HepG2 (cell line): ENCODE measurements around the gene TNS1. TPM values are rescaled to one million over a fixed set of nuclear protein-coding genes. Genes with fewer than 3 reads are reported as not detected.

ENCODE experiments used
- ATAC-seq: fragments of 200-7000 bp; cut with Tn5 transposase; 3 replicates; pipeline ENCODE4 v1.9.1; 2020; ENCODE audit warnings: mild to moderate bottlenecking, moderate library complexity
- BruUV-seq: library from RNA; stranded (reverse); fragments of 400-500 nt; replicated peaks from 2 replicates; lab custom pipeline; 2021; lab: Mats Ljungman, UMichigan
- CTCF ChIA-PET: fragments of 300-600 bp; formaldehyde crosslinking; extraction: SDS; loops from one replicate; lab custom pipeline; 2021; ENCODE audit warnings: low total read pairs, inconsistent platforms, low intra/inter-chr PET ratio; lab: Yijun Ruan, JAX
- POLR2A ChIA-PET: fragments of 350-600 bp; sonication (Branson Sonifier 250); formaldehyde crosslinking; loops from one replicate; lab custom pipeline; 2020; ENCODE audit warnings: antibody characterized with exemption, inconsistent platforms; lab: Yijun Ruan, JAX
- DNase-seq: peaks from one replicate; pipeline ENCODE4 v3.0.0-alpha.2; 2015; ENCODE audit warnings: low spot score
- FAIRE-seq: peaks from 3 replicates; lab custom pipeline; 2011; peaks lifted over from hg19 to GRCh38; lab: Jason Lieb, UNC
- H2AFZ ChIP-seq: one replicate; pipeline ENCODE4 v1.6.1; 2011; ENCODE audit warnings: low read length, inconsistent platforms
- H3K27ac ChIP-seq: fragments of 300-600 bp; 3 replicates; pipeline ENCODE4 v1.8.0; 2011; ENCODE audit warnings: mixed run types, mild to moderate bottlenecking, mixed read lengths, low read length, inconsistent platforms; ENCODE audit not compliant: insufficient read depth; ENCODE audit errors: extremely low read length
- H3K27me3 ChIP-seq, 2 experiments: fragments of 200-600 bp in 1 of 2; 2 replicates in 1 of 2; 3 replicates in 1 of 2; pipeline versions ENCODE4 v1.6.0 to v1.8.0; 2011; ENCODE audit warnings: low read length in 2 of 2, mild to moderate bottlenecking in 2 of 2, moderate library complexity in 2 of 2, inconsistent platforms in 1 of 2; ENCODE audit not compliant: insufficient read depth in 2 of 2, control insufficient read depth in 1 of 2
- H3K36me3 ChIP-seq, 2 experiments: fragments of 200-600 bp in 1 of 2; replicated peaks in 1 of 2; 2 replicates in 1 of 2; 3 replicates in 1 of 2; pipeline versions ENCODE4 v1.5.1 to v1.8.0; 2011; ENCODE audit warnings: low read length in 2 of 2, inconsistent platforms in 1 of 2; ENCODE audit not compliant: insufficient read depth in 2 of 2, control insufficient read depth in 1 of 2
- H3K4me1 ChIP-seq: 2 replicates; pipeline ENCODE4 v1.5.1; 2012; ENCODE audit warnings: low read length, inconsistent platforms; ENCODE audit not compliant: insufficient read depth
- H3K4me2 ChIP-seq: 2 replicates; pipeline ENCODE4 v1.6.0; 2011; ENCODE audit warnings: low read depth, low read length, inconsistent platforms
- H3K4me3 ChIP-seq, 3 experiments: fragments of 200-600 bp in 1 of 3; sonication (generic), shearing (Covaris generic) in 1 of 3; replicated peaks in 1 of 3; 2 replicates each; pipeline ENCODE4 v1.5.1; 2011 to 2016; ENCODE audit warnings: low read length in 3 of 3, inconsistent platforms in 2 of 3, low read depth in 2 of 3, mild to moderate bottlenecking in 2 of 3, control low read depth in 1 of 3, mixed read lengths in 1 of 3; ENCODE audit not compliant: insufficient read depth in 1 of 3
- H3K79me2 ChIP-seq: one replicate; pipeline ENCODE4 v1.6.1; 2011; ENCODE audit warnings: low read length, inconsistent platforms; ENCODE audit not compliant: insufficient read depth
- H3K9ac ChIP-seq: 2 replicates; pipeline ENCODE4 v1.6.0; 2011; ENCODE audit warnings: mild to moderate bottlenecking, low read depth, low read length, inconsistent platforms; ENCODE audit not compliant: insufficient read depth
- H3K9me3 ChIP-seq: 2 replicates; pipeline ENCODE4 v1.5.1; 2012; ENCODE audit warnings: mild to moderate bottlenecking, low read length
- H4K20me1 ChIP-seq: 2 replicates; pipeline ENCODE4 v1.6.0; 2011; ENCODE audit warnings: inconsistent platforms, mild to moderate bottlenecking, low read length, moderate library complexity; ENCODE audit not compliant: insufficient read depth
- E2F5 ChIP-seq: sonication (generic); formaldehyde crosslinking; conservative IDR thresholded peaks from 2 replicates; pipeline ENCODE4 v1.4.0; 2020; ENCODE audit warnings: missing genetic modification reagents
- JARID2 ChIP-seq: sonication (generic); formaldehyde crosslinking; IDR thresholded peaks from 2 replicates; pipeline ENCODE4 v1.8.1; 2023; ENCODE audit warnings: missing genetic modification reagents, inconsistent platforms; ENCODE audit not compliant: insufficient replicate concordance
- MEF2D ChIP-seq: sonication (generic); formaldehyde crosslinking; IDR thresholded peaks from 2 replicates; pipeline ENCODE4 v1.5.1; 2020; ENCODE audit warnings: mild to moderate bottlenecking, missing genetic modification reagents
- MYNN ChIP-seq: sonication (generic); formaldehyde crosslinking; IDR thresholded peaks from 2 replicates; pipeline ENCODE4 v1.4.0; 2020; ENCODE audit warnings: mild to moderate bottlenecking, low read depth, missing genetic modification reagents
- NRL ChIP-seq: sonication (generic); formaldehyde crosslinking; IDR thresholded peaks from 2 replicates; pipeline ENCODE4 v1.5.0; 2020; ENCODE audit warnings: missing genetic modification reagents, mild to moderate bottlenecking, moderate library complexity, borderline replicate concordance
- POLR2A ChIP-seq, 2 experiments: IDR thresholded peaks; 2 replicates each; pipeline ENCODE4 v1.6.1; 2011; ENCODE audit warnings: low read depth in 2 of 2, low read length in 2 of 2, mild to moderate bottlenecking in 1 of 2, moderate library complexity in 1 of 2; ENCODE audit not compliant: insufficient read depth in 1 of 2
- SETDB1 ChIP-seq: sonication (generic); formaldehyde crosslinking; IDR thresholded peaks from 2 replicates; pipeline ENCODE4 v1.5.1; 2020; ENCODE audit warnings: missing genetic modification reagents, mild to moderate bottlenecking, borderline replicate concordance
- ZNF235 ChIP-seq: sonication (generic); formaldehyde crosslinking; IDR thresholded peaks from 2 replicates; pipeline ENCODE4 v1.8.1; 2023; ENCODE audit warnings: mild to moderate bottlenecking, missing genetic modification reagents, borderline replicate concordance
- ZNF3 ChIP-seq: IDR thresholded peaks from 2 replicates; pipeline ENCODE4 v1.7.0; 2017; ENCODE audit warnings: inconsistent platforms
- ZNF546 ChIP-seq: sonication (generic); formaldehyde crosslinking; conservative IDR thresholded peaks from 2 replicates; pipeline ENCODE4 v1.8.1; 2023; ENCODE audit warnings: mild to moderate bottlenecking, missing genetic modification reagents
- ZNF616 ChIP-seq: sonication (generic); formaldehyde crosslinking; IDR thresholded peaks from 2 replicates; pipeline ENCODE4 v1.5.0; 2020; ENCODE audit warnings: low read depth, mild to moderate bottlenecking, missing genetic modification reagents
- ZNF724P ChIP-seq: sonication (generic); formaldehyde crosslinking; IDR thresholded peaks from 2 replicates; pipeline ENCODE4 v1.8.0; 2022; ENCODE audit warnings: missing genetic modification reagents, borderline replicate concordance
- ZSCAN21 ChIP-seq: sonication (generic); formaldehyde crosslinking; IDR thresholded peaks from 2 replicates; pipeline ENCODE4 v1.8.0; 2022; ENCODE audit warnings: mild to moderate bottlenecking, missing genetic modification reagents, moderate library complexity, borderline replicate concordance
- WGBS: methylation state at CpG from one replicate; pipeline ENCODE4 v1.1.6; 2017; ENCODE audit warnings: low lambda C conversion rate; 5-methylcytosine and 5-hydroxymethylcytosine counted together
- in situ Hi-C: cut with HindIII; loops from 2 replicates; pipeline ENCODE4 v1.10.0; 2017; ENCODE audit warnings: low pct_unique_long_range_greater_than_20kb; ENCODE audit not compliant: extremely low pct_ligation_motif_present
- intact Hi-C: fragments of 100-400 bp; cut with micrococcal nuclease; formaldehyde crosslinking; loops from one replicate; pipeline ENCODE4 v1.10.0; 2022; ENCODE audit not compliant: unreplicated experiment
- polyA plus RNA-seq, 8 experiments: library from polyadenylated mRNA; depleted of rRNA in 3 of 8; stranded (reverse) in 7 of 8; unstranded in 1 of 8; fragments of >200 nt; fragmentation: Illumina TruSeq in 4 of 8; extraction: Trizol in 4 of 8; gene quantifications; 2 replicates each; pipeline versions ENCODE4 v1.2.1 to v1.2.3, GENCODE V29; 2011 to 2016; ENCODE audit warnings: low read depth in 4 of 8, missing spikeins in 1 of 8, mixed read lengths in 1 of 8; ENCODE audit not compliant: insufficient read depth in 1 of 8
- total RNA-seq, 5 experiments: library from RNA; depleted of rRNA; stranded (reverse); fragments of >200 nt; fragmentation: Illumina TruSeq; extraction: Trizol; gene quantifications; 2 replicates each; pipeline ENCODE4 v1.2.3, GENCODE V29; 2016; ENCODE audit warnings: low read depth in 1 of 5
- TF ChIP-seq, protein P1 (sequence below): sonication (generic); formaldehyde crosslinking; IDR thresholded peaks from 2 replicates; pipeline ENCODE4 v1.8.0; 2022; ENCODE audit warnings: mild to moderate bottlenecking, missing genetic modification reagents, moderate library complexity
- TF ChIP-seq, protein P2 (sequence below): conservative IDR thresholded peaks from 2 replicates; pipeline ENCODE4 v1.6.1; 2018; ENCODE audit warnings: missing genetic modification reagents

The TNS1 gene
- total and polyA plus RNA-seq, 2 of the 13 experiments (the other 11 are each of a cell fraction or from before 2014, with no cell fraction given) = 1.9 to 118 TPM

DNA sequence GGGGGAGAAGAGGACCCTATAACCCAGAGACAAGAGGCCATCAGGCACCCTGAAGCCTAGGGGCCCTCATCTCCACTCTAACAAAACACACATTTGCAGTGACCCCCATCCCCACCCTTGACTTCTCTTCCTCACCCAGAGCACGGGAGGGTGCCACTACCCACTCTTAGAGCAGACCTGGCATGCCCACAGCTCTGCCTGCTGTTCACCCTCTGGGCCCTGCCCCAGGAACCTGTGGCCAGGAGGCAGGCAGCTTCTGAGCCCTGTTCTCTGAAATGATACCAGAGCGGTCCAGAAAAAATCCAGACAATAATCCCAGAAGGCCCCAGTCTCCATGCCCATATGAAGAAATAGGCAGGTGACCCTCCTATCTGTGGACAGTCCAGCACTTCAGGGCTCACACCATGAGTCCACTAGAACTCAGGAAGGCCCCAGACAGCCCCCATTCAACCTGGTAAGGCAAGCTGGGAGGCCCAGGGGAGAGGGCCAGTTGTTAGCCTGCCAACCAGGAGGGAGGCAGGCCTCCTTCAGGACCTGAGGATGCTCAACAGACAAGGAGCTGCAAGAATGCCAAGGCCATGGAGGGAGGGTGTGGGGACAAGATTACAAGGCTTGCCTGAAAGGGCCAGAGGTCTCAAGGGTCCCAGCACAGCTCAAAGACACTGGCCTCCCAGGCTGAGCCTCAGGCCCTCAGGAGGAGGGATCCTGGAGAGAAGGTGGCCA lies 75.0 kb downstream of the TNS1 start:
- no peak for DNase-seq
- Histone ChIP-seq H3K9me3 (no peaks in the 10 kb centered on the region), H3K4me1 (peaks cover 54% of the 10 kb centered on the region), H3K27ac (no peak overlapping the region), H3K4me3 (no peak overlapping the region), H3K27me3 (no peaks in the 10 kb centered on the region), H3K36me3 (no peaks in the 10 kb centered on the region; a peak in 1 of 5 replicates), H2AFZ (no peak overlapping the region), H3K79me2 (no peaks in the 10 kb centered on the region), H4K20me1 (peaks cover 29% of the 10 kb centered on the region; the same call in 1 of the 2 replicates), H3K9ac (no peak overlapping the region), H3K4me2 (no peak overlapping the region)
- intact Hi-C loops (no loop called here), in situ Hi-C loops (no loop called here)
- CTCF ChIA-PET = no interaction called here
- no TSS peak for BruUV-seq
- no peak for ATAC-seq
- TF ChIP-seq ZNF546 (no peak), JARID2 (CRISPR knock-in tag) (no peak), NRL (CRISPR knock-in tag) (0 out of 2 replicates have a peak, but pooled peaks have one; percentile 26), ZNF724P (CRISPR knock-in tag) (no peak)
- FAIRE-seq = no peak
- POLR2A ChIA-PET = no interaction called here
- WGBS = 77% methylated on average over 2 of the region's 2 CpGs

GRCh38 chr2:217926801-217927200 lies 76.0 kb downstream of the TNS1 start:
- no peak overlapping the region for H3K9ac ChIP-seq
- CTCF ChIA-PET = no interaction called here
- H3K9me3 ChIP-seq = no peaks in the 10 kb centered on the region
- no peak for DNase-seq
- H3K79me2 ChIP-seq = no peaks in the 10 kb centered on the region
- in situ Hi-C loops = no loop called here
- POLR2A ChIA-PET = no interaction called here
- intact Hi-C loops = no loop called here
- no peak overlapping the region for H3K4me2 ChIP-seq
- H2AFZ ChIP-seq = no peak overlapping the region
- BruUV-seq = no TSS peak
- 72% methylated on average over 1 of the region's 2 CpGs for WGBS
- peaks cover 55% of the 10 kb centered on the region for H3K4me1 ChIP-seq
- ATAC-seq = no peak
- H4K20me1 ChIP-seq = peaks cover 24% of the 10 kb centered on the region; the same call in 1 of the 2 replicates
- no peak overlapping the region for H3K27ac ChIP-seq
- no peaks in the 10 kb centered on the region for H3K27me3 ChIP-seq
- H3K36me3 ChIP-seq = no peaks in the 10 kb centered on the region
- no peak for FAIRE-seq
- no peak overlapping the region for H3K4me3 ChIP-seq
- TF ChIP-seq MYNN (CRISPR knock-in tag) = no peak
- no peak for TF ChIP-seq ZNF3
- TF ChIP-seq SETDB1 = no peak
- TF ChIP-seq POLR2A (IDR thresholded peaks at IDR 0.05; ENCODE audit: insufficient read depth in 1 of 2, low read depth in 2 of 2, low read length in 2 of 2) = no peak
- no peak for TF ChIP-seq ZNF616 (CRISPR knock-in tag)
- TF ChIP-seq, protein P1, sequence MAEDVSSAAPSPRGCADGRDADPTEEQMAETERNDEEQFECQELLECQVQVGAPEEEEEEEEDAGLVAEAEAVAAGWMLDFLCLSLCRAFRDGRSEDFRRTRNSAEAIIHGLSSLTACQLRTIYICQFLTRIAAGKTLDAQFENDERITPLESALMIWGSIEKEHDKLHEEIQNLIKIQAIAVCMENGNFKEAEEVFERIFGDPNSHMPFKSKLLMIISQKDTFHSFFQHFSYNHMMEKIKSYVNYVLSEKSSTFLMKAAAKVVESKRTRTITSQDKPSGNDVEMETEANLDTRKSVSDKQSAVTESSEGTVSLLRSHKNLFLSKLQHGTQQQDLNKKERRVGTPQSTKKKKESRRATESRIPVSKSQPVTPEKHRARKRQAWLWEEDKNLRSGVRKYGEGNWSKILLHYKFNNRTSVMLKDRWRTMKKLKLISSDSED (CRISPR knock-in tag) = no peak
- no peak for TF ChIP-seq MEF2D (CRISPR knock-in tag)
- TF ChIP-seq, protein P2, sequence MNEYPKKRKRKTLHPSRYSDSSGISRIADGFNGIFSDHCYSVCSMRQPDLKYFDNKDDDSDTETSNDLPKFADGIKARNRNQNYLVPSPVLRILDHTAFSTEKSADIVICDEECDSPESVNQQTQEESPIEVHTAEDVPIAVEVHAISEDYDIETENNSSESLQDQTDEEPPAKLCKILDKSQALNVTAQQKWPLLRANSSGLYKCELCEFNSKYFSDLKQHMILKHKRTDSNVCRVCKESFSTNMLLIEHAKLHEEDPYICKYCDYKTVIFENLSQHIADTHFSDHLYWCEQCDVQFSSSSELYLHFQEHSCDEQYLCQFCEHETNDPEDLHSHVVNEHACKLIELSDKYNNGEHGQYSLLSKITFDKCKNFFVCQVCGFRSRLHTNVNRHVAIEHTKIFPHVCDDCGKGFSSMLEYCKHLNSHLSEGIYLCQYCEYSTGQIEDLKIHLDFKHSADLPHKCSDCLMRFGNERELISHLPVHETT = no peak
- no peak for TF ChIP-seq ZSCAN21 (CRISPR knock-in tag)
- TF ChIP-seq E2F5 (CRISPR knock-in tag) = no peak
- TF ChIP-seq ZNF235 (CRISPR knock-in tag) = no peak
